ENCODE results near the gene MAGED1.
"Not testable (repeated sequence)": the region's sequence is repeated elsewhere in the genome, so short reads cannot be mapped to it uniquely, and the experiment has no call there.

Gene MAGED1

GRCh38 chrX:51896626-51897025 is 3.2 kb downstream of the MAGED1 start:
- no peak for DNase-seq

GRCh38 chrX:51899741-51900140 is 6.3 kb downstream of the MAGED1 start:
- no peak for DNase-seq

GRCh38 chrX:51902510-51903050 is 9.2 kb downstream of the MAGED1 start:
- DNase-seq: no peak

GRCh38 chrX:51905152-51905551 is 11.7 kb downstream of the MAGED1 start:
- not testable (repeated sequence) for DNase-seq

- DNase-seq: no peak
Measured at GRCh38 chrX:51905711-51906110, 12.3 kb downstream of the MAGED1 start.

- DNase-seq: peak; percentile 56
Measured at GRCh38 chrX:51917604-51918003, 24.2 kb downstream of the MAGED1 start.

- DNase-seq: no peak
Measured at GRCh38 chrX:51922561-51922960, 29.1 kb downstream of the MAGED1 start.

- no peak for DNase-seq
Measured at GRCh38 chrX:51931566-51932150, 38.2 kb downstream of the MAGED1 start.
